DND-41 (cell line): Measurements from ENCODE around the gene CLEC3B.

ENCODE experiments used
- EZH2 ChIP-seq: IDR thresholded peaks from 3 replicates; pipeline ENCODE4 v1.6.1; 2012; ENCODE audit warnings: borderline replicate concordance, low read depth, mild to moderate bottlenecking, moderate library complexity, low read length, inconsistent platforms; ENCODE audit not compliant: severe bottlenecking
- TF ChIP-seq, protein P1 (sequence below): IDR thresholded peaks from 2 replicates; pipeline ENCODE4 v1.5.1; 2012; ENCODE audit warnings: borderline replicate concordance, low read length, moderate library complexity, mild to moderate bottlenecking; ENCODE audit not compliant: poor library complexity, severe bottlenecking; ENCODE audit errors: extremely low read depth

DNA sequence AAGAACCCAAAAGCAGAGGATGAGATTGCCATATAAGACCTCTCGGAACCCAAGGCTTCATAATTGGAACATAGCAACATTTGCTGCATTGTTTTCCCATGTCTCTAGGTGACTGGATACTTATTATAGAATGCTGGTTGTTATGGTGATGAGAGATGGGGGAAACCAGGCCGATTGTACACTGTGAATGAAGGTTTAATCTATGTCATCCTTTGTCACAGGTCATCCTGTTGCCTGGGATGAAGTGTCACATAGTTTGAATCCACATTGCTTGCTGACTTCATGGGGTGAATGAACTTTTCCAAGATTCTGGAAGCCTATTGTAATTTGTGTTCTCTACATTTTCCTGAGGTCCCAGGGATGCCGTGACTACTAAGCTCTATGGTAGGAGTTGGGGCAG is 41.8 kb downstream of the CLEC3B start:
- TF ChIP-seq, protein P1, sequence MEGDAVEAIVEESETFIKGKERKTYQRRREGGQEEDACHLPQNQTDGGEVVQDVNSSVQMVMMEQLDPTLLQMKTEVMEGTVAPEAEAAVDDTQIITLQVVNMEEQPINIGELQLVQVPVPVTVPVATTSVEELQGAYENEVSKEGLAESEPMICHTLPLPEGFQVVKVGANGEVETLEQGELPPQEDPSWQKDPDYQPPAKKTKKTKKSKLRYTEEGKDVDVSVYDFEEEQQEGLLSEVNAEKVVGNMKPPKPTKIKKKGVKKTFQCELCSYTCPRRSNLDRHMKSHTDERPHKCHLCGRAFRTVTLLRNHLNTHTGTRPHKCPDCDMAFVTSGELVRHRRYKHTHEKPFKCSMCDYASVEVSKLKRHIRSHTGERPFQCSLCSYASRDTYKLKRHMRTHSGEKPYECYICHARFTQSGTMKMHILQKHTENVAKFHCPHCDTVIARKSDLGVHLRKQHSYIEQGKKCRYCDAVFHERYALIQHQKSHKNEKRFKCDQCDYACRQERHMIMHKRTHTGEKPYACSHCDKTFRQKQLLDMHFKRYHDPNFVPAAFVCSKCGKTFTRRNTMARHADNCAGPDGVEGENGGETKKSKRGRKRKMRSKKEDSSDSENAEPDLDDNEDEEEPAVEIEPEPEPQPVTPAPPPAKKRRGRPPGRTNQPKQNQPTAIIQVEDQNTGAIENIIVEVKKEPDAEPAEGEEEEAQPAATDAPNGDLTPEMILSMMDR = no peak
- TF ChIP-seq EZH2 = no peak
